Posterior cingulate gyrus (tissue), 11 donors: ENCODE results near the gene SH3TC1.

Experiments
- DNase-seq, 10 donors: peaks; one replicate each; pipeline versions ENCODE4 v3.0.0 to v3.0.0-alpha.2; 2020 to 2021; ENCODE audit warnings: mixed read lengths in 3 of 10
- intact Hi-C: fragments of 100-400 bp; cut with DNase I; formaldehyde crosslinking; loops from one replicate; pipeline ENCODE4 v1.15.1; 2023

SH3TC1 gene

GRCh38 chr4:8211251-8211650 is 12.2 kb downstream of the SH3TC1 start:
- intact Hi-C loops, result no loop called here
- no peak for DNase-seq

GRCh38 chr4:8211737-8212581 is 12.9 kb downstream of the SH3TC1 start:
- peak in 2 of 10 donors; percentile 54 to 74 for DNase-seq
- intact Hi-C loops, result no loop called here

GRCh38 chr4:8212622-8213021 is 13.5 kb downstream of the SH3TC1 start:
- intact Hi-C loops, result no loop called here
- DNase-seq, result no peak

GRCh38 chr4:8213121-8213520 is 14.0 kb downstream of the SH3TC1 start:
- intact Hi-C loops, result no loop called here
- DNase-seq, result no peak

- intact Hi-C loops, result no loop called here
- DNase-seq, result no peak
Observed at GRCh38 chr4:8214136-8214535, 15.0 kb downstream of the SH3TC1 start.

GRCh38 chr4:8215001-8215427 is 15.9 kb downstream of the SH3TC1 start:
- intact Hi-C loops, result no loop called here
- DNase-seq, result no peak

GRCh38 chr4:8215641-8216442 is 16.8 kb downstream of the SH3TC1 start:
- intact Hi-C loops, result no loop called here
- DNase-seq, result peak in 1 of 10 donors; percentile 76

GRCh38 chr4:8216443-8217245 is 17.6 kb downstream of the SH3TC1 start:
- no peak for DNase-seq
- intact Hi-C loops, result no loop called here

- intact Hi-C loops, result no loop called here
- no peak for DNase-seq
Observed at GRCh38 chr4:8217246-8217511, 18.1 kb downstream of the SH3TC1 start.

GRCh38 chr4:8217871-8218270 is 18.8 kb downstream of the SH3TC1 start:
- intact Hi-C loops, result no loop called here
- DNase-seq, result no peak

- no peak for DNase-seq
- intact Hi-C loops, result no loop called here
Observed at GRCh38 chr4:8218371-8219031, 19.4 kb downstream of the SH3TC1 start.

GRCh38 chr4:8219236-8219635 is 20.1 kb downstream of the SH3TC1 start:
- intact Hi-C loops, result no loop called here
- no peak for DNase-seq

- intact Hi-C loops, result no loop called here
- no peak for DNase-seq
Observed at GRCh38 chr4:8220661-8221450, 21.8 kb downstream of the SH3TC1 start.

- DNase-seq, result no peak
- intact Hi-C loops, result no loop called here
Observed at GRCh38 chr4:8221476-8221875, 22.4 kb downstream of the SH3TC1 start.

- intact Hi-C loops, result no loop called here
- no peak for DNase-seq
Observed at GRCh38 chr4:8221985-8222384, 22.9 kb downstream of the SH3TC1 start.

- DNase-seq, result no peak
Observed at GRCh38 chr4:8222609-8223388, 23.7 kb downstream of the SH3TC1 start.

GRCh38 chr4:8224267-8224974 is 25.3 kb downstream of the SH3TC1 start:
- no peak for DNase-seq
- intact Hi-C loops, result no loop called here

More at GRCh38 chr4:8222609-8223388, 23.7 kb downstream of the SH3TC1 start:
- intact Hi-C loops, result no loop called here

- intact Hi-C loops, result no loop called here
- DNase-seq, result peak in 2 of 10 donors; percentile 55 to 66
Observed at GRCh38 chr4:8224975-8225625, 26.0 kb downstream of the SH3TC1 start.
